ENCODE measurements around the gene EXOC6B. TPM values are rescaled to one million over a fixed set of nuclear protein-coding genes. Genes with fewer than 3 reads are reported as not detected.

The EXOC6B gene
- total and polyA plus RNA-seq, 10 of the 15 experiments (the other 5 are each of a cell fraction or from before 2014, with no cell fraction given) = 0.23 to 2.2 (median 1.2) TPM

DNA sequence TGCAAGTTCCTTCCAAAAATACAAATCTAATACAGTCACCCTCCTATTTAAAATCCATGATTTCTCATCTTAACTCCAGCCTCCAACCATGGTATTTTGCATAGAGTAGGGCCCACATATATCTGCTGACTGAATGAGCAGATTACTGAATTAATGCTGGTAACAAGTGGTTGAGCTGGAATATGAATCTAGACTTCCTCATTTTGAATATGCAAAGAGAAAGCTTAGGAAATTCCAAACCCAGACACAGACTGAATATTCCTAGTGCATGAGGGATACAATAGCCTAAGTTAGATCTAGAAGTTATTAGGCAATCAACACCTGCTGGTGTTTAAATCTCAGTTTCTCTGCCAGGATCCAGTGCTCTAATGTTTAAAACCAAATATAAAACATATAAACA lies 463.1 kb downstream of the EXOC6B start:
- Histone ChIP-seq H3K4me2 (ENCODE audit: control insufficient read depth, insufficient read depth) (no peak overlapping the region), H3K4me3 (no peak overlapping the region), H3K9me3 (replicated peaks; ENCODE audit: control insufficient read depth, insufficient read depth, low read length) (no peaks in the 10 kb centered on the region), H3K27me3 (replicated peaks in 1 of 2; ENCODE audit: control insufficient read depth in 2 of 2, insufficient read depth in 2 of 2, low read length in 1 of 2) (no peaks in the 10 kb centered on the region), H3K36me3 (ENCODE audit: control insufficient read depth in 2 of 2, insufficient read depth in 2 of 2, low read length in 1 of 2) (no peaks in the 10 kb centered on the region), H3K9ac (ENCODE audit: control insufficient read depth, insufficient read depth, low read length) (no peak overlapping the region), H3K27ac (ENCODE audit: control insufficient read depth, insufficient read depth) (no peak overlapping the region), H2AFZ (ENCODE audit: control insufficient read depth, low read depth, low read length) (no peak overlapping the region), H3K79me2 (ENCODE audit: control insufficient read depth, insufficient read depth, low read length) (no peaks in the 10 kb centered on the region), H4K20me1 (ENCODE audit: control insufficient read depth, insufficient read depth) (no peaks in the 10 kb centered on the region), H3K4me1 (ENCODE audit: control insufficient read depth, insufficient read depth, low read length) (no peaks in the 10 kb centered on the region)
- CTCF ChIA-PET = no interaction called here
- FAIRE-seq = no peak
- no peak for TF ChIP-seq NBN (IDR thresholded peaks at IDR 0.05)
- no peak for TF ChIP-seq RB1 (IDR thresholded peaks at IDR 0.05; ENCODE audit: borderline replicate concordance)
- no peak for TF ChIP-seq SMARCA5 (IDR thresholded peaks at IDR 0.05)
- TF ChIP-seq, protein P1, sequence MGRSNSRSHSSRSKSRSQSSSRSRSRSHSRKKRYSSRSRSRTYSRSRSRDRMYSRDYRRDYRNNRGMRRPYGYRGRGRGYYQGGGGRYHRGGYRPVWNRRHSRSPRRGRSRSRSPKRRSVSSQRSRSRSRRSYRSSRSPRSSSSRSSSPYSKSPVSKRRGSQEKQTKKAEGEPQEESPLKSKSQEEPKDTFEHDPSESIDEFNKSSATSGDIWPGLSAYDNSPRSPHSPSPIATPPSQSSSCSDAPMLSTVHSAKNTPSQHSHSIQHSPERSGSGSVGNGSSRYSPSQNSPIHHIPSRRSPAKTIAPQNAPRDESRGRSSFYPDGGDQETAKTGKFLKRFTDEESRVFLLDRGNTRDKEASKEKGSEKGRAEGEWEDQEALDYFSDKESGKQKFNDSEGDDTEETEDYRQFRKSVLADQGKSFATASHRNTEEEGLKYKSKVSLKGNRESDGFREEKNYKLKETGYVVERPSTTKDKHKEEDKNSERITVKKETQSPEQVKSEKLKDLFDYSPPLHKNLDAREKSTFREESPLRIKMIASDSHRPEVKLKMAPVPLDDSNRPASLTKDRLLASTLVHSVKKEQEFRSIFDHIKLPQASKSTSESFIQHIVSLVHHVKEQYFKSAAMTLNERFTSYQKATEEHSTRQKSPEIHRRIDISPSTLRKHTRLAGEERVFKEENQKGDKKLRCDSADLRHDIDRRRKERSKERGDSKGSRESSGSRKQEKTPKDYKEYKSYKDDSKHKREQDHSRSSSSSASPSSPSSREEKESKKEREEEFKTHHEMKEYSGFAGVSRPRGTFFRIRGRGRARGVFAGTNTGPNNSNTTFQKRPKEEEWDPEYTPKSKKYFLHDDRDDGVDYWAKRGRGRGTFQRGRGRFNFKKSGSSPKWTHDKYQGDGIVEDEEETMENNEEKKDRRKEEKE (IDR thresholded peaks at IDR 0.05) = no peak
- TF ChIP-seq ATF7 (IDR thresholded peaks at IDR 0.05; ENCODE audit: low read depth) = no peak
- TF ChIP-seq, protein P2, sequence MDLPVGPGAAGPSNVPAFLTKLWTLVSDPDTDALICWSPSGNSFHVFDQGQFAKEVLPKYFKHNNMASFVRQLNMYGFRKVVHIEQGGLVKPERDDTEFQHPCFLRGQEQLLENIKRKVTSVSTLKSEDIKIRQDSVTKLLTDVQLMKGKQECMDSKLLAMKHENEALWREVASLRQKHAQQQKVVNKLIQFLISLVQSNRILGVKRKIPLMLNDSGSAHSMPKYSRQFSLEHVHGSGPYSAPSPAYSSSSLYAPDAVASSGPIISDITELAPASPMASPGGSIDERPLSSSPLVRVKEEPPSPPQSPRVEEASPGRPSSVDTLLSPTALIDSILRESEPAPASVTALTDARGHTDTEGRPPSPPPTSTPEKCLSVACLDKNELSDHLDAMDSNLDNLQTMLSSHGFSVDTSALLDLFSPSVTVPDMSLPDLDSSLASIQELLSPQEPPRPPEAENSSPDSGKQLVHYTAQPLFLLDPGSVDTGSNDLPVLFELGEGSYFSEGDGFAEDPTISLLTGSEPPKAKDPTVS (IDR thresholded peaks at IDR 0.05; ENCODE audit: low read depth, low read length) = no peak
- TF ChIP-seq ETV6 (conservative IDR thresholded peaks at IDR 0.05 in 1 of 2, IDR thresholded peaks at IDR 0.05 in 1 of 2; ENCODE audit: borderline replicate concordance in 1 of 2, low read depth in 1 of 2) = no peak
- TF ChIP-seq MXI1 (IDR thresholded peaks at IDR 0.05; ENCODE audit: low read depth, low read length) = no peak
- no TSS peak for BruUV-seq (replicated peaks)
- POLR2A ChIA-PET = no interaction called here
- RAD21 ChIA-PET (ENCODE audit: unreplicated experiment) = no interaction called here
- DNase-seq (ENCODE audit: low read depth, low spot score) = no peak
- ATAC-seq = no peak
- in situ Hi-C loops (cut with MboI) (no loop called here), intact Hi-C loops (cut with micrococcal nuclease; ENCODE audit: unreplicated experiment) (no loop called here)
- SMC1A ChIA-PET (ENCODE audit: uncharacterized antibody, unreplicated experiment) = no interaction called here

All from GM12878 (cell line).